NB4 (cell line): ENCODE data around the gene PAGE2.

Source experiments
- CTCF ChIP-seq: IDR thresholded peaks from one replicate; pipeline ENCODE4 v1.5.1; 2012; ENCODE audit warnings: low read depth, low read length
- MAX ChIP-seq: IDR thresholded peaks from 2 replicates; pipeline ENCODE4 v1.6.1; 2011; ENCODE audit warnings: low read depth, low read length
- MYC ChIP-seq: IDR thresholded peaks from 2 replicates; pipeline ENCODE4 v1.6.1; 2011; ENCODE audit warnings: low read depth, low read length
- POLR2A ChIP-seq: IDR thresholded peaks from 2 replicates; pipeline ENCODE4 v1.6.1; 2011; ENCODE audit warnings: mild to moderate bottlenecking; ENCODE audit not compliant: insufficient read length; ENCODE audit errors: extremely low read depth

- no peak for TF ChIP-seq POLR2A
- no peak for TF ChIP-seq CTCF
- no peak for TF ChIP-seq MAX
- TF ChIP-seq MYC = no peak
Measured at GRCh38 chrX:55127692-55128091, 38.9 kb downstream of the PAGE2 start.
